H1 (cell line): ENCODE results near the gene GALNT15.

Experiments used
- E2F6 ChIP-seq: IDR thresholded peaks from 2 replicates; pipeline ENCODE4 v1.6.1; 2012; ENCODE audit warnings: inconsistent platforms
- HDAC6 ChIP-seq: IDR thresholded peaks from one replicate; pipeline ENCODE4 v1.7.1; 2012; ENCODE audit warnings: low read depth, mild to moderate bottlenecking, inconsistent platforms, low read length, moderate library complexity
- MAFK ChIP-seq: IDR thresholded peaks from 2 replicates; pipeline ENCODE4 v1.6.1; 2012; ENCODE audit warnings: low read depth, mild to moderate bottlenecking, improper control_type of control experiment, low read length
- RFX5 ChIP-seq: IDR thresholded peaks from 2 replicates; pipeline ENCODE4 v1.6.1; 2011; ENCODE audit warnings: low read depth, low read length, improper control_type of control experiment, borderline replicate concordance
- SIN3A ChIP-seq, 2 experiments: IDR thresholded peaks in 1 of 2; conservative IDR thresholded peaks in 1 of 2; 2 replicates each; pipeline ENCODE4 v1.6.1; 2011 to 2012; ENCODE audit warnings: low read length in 2 of 2, improper control_type of control experiment in 1 of 2, low read depth in 1 of 2, mild to moderate bottlenecking in 1 of 2
- TF ChIP-seq, protein P1 (sequence below): IDR thresholded peaks from 2 replicates; pipeline ENCODE4 v1.6.1; 2011; ENCODE audit warnings: low read depth, mild to moderate bottlenecking, low read length; ENCODE audit not compliant: insufficient read depth
- TF ChIP-seq, protein P2 (sequence below), 3 experiments: IDR thresholded peaks; 1 replicate in 2 of 3; 2 replicates in 1 of 3; pipeline versions ENCODE4 v1.5.1 to v1.6.1; 2011; ENCODE audit warnings: low read length in 3 of 3, mild to moderate bottlenecking in 3 of 3, inconsistent platforms in 2 of 3, low read depth in 1 of 3, moderate library complexity in 1 of 3; ENCODE audit not compliant: insufficient read depth in 1 of 3; ENCODE audit errors: control extremely low read depth in 1 of 3

DNA sequence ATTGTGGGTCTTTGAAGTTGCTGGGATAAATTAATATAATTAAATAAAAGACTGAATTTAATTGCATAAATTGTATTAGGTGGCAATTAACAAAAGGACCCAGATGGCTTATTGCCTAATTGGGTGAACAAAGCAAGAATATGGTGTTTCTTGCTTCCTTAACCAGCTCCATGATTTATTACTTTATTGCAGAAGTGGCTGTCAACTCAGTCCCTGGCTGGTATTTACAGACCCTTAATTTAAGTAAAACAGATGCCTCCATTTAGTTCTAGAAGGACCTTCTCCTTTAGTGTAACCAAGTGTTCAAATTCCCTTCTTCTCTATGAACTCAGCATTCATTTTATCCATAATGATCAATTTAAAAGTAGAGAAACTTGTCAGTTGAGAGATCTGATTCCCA, 55.2 kb downstream of the GALNT15 start:
- TF ChIP-seq, protein P1, sequence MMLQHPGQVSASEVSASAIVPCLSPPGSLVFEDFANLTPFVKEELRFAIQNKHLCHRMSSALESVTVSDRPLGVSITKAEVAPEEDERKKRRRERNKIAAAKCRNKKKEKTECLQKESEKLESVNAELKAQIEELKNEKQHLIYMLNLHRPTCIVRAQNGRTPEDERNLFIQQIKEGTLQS = no peak
- TF ChIP-seq HDAC6 (no peak), MAFK (no peak), RFX5 (no peak), E2F6 (no peak), SIN3A (conservative IDR thresholded peaks at IDR 0.05 in 1 of 2, IDR thresholded peaks at IDR 0.05 in 1 of 2; ENCODE audit: low read depth in 1 of 2, low read length in 2 of 2) (no peak)
- TF ChIP-seq, protein P2, sequence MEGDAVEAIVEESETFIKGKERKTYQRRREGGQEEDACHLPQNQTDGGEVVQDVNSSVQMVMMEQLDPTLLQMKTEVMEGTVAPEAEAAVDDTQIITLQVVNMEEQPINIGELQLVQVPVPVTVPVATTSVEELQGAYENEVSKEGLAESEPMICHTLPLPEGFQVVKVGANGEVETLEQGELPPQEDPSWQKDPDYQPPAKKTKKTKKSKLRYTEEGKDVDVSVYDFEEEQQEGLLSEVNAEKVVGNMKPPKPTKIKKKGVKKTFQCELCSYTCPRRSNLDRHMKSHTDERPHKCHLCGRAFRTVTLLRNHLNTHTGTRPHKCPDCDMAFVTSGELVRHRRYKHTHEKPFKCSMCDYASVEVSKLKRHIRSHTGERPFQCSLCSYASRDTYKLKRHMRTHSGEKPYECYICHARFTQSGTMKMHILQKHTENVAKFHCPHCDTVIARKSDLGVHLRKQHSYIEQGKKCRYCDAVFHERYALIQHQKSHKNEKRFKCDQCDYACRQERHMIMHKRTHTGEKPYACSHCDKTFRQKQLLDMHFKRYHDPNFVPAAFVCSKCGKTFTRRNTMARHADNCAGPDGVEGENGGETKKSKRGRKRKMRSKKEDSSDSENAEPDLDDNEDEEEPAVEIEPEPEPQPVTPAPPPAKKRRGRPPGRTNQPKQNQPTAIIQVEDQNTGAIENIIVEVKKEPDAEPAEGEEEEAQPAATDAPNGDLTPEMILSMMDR (IDR thresholded peaks at IDR 0.05; ENCODE audit: control extremely low read depth in 1 of 3, insufficient read depth in 1 of 3, low read depth in 1 of 3, low read length in 3 of 3) = no peak
